NB4 (cell line): ENCODE results near the gene TOM1L2.

Experiments
- CTCF ChIP-seq: IDR thresholded peaks from one replicate; pipeline ENCODE4 v1.5.1; 2012; ENCODE audit warnings: low read depth, low read length
- MAX ChIP-seq: IDR thresholded peaks from 2 replicates; pipeline ENCODE4 v1.6.1; 2011; ENCODE audit warnings: low read depth, low read length
- POLR2A ChIP-seq: IDR thresholded peaks from 2 replicates; pipeline ENCODE4 v1.6.1; 2011; ENCODE audit warnings: mild to moderate bottlenecking; ENCODE audit not compliant: insufficient read length; ENCODE audit errors: extremely low read depth

- TF ChIP-seq CTCF: no peak
- TF ChIP-seq POLR2A: no peak
- no peak for TF ChIP-seq MAX
Measured at GRCh38 chr17:17811381-17812210, 160.6 kb downstream of the TOM1L2 start.
